Measurements from ENCODE around the gene ZNF12. TPM values are rescaled to one million over a fixed set of nuclear protein-coding genes. Genes with fewer than 3 reads are reported as not detected.
A peak's percentile ranks its signal among the peaks of the same experiment; 100 is the strongest.

ZNF12 gene
- total and polyA plus RNA-seq, 10 of the 15 experiments (the other 5 are each of a cell fraction or from before 2014, with no cell fraction given): 6.7 to 38.1 (median 14.4) TPM

DNA sequence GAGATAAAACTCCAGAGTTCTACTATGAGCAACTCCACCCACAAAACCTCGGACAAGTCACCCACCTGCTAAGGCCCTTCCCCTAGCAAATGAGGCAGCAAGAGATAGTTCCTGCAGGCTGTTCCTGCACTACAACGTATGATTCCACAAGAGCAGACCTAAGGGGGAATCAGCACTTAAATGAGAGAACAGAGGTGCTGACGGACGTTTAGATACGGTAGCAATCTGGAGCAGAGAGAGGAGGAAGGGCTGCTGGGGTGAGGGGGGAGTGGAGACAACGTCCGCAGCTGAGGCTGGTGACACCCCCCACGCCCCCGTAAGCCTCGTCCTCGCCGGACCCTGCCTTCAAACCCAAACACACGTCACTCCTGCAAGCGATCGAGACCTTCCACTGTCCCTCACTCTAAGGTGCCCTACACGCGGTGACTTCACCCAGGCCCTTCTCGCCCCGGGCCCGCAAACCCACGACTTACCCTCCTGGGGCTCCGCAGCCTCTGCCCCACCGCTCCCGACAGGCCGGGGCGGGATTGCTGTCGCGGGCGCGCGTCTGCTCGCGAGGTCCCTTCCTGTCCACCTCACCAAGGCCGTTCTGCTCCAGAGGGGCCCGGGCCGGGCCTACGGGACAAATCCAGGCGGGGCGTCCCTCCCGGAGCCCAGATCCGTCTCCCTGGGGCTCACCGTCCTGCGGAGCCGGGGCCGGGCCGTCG, 635 bp downstream of the ZNF12 start:
- H2AFZ ChIP-seq (ENCODE audit: control insufficient read depth, low read depth, low read length): peak overlapping the region; percentile 5; the same call in 1 of the 2 replicates
- H3K4me3 ChIP-seq: peak overlapping the region; percentile 88
- in situ Hi-C loops (cut with MboI): no loop called here
- 2% methylated on average over 35 of the region's 47 CpGs for WGBS (ENCODE audit: insufficient coverage, insufficient replicate concordance, low lambda C conversion rate, missing lambda C conversion rate)
- DNase-seq (ENCODE audit: low read depth, low spot score) (no peak), ATAC-seq (peak; percentile 53), FAIRE-seq (no peak)
- H3K27me3 ChIP-seq (replicated peaks in 1 of 2; ENCODE audit: control insufficient read depth in 2 of 2, insufficient read depth in 2 of 2, low read length in 1 of 2): no peaks in the 10 kb centered on the region
- ChIA-PET RAD21 (ENCODE audit: unreplicated experiment) (no interaction called here), SMC1A (ENCODE audit: uncharacterized antibody, unreplicated experiment) (no interaction called here), CTCF (no interaction called here), POLR2A (no interaction called here)
- TF ChIP-seq NR2C1 (IDR thresholded peaks at IDR 0.05) (no peak), POLR2A (IDR thresholded peaks at IDR 0.05; ENCODE audit: low read depth, low read length) (0 out of 2 replicates have a peak, but pooled peaks have one; percentile 12), EGR1 (IDR thresholded peaks at IDR 0.05; ENCODE audit: borderline replicate concordance in 1 of 2, low read depth in 2 of 2, low read length in 2 of 2) (0 out of 3 replicates have a peak, but pooled peaks of 1 of the 2 experiments have one; percentile 22), SPI1 (IDR thresholded peaks at IDR 0.05; ENCODE audit: borderline replicate concordance, insufficient read depth, low read depth, low read length) (0 out of 2 replicates have a peak, but pooled peaks have one; percentile 11), HDGF (IDR thresholded peaks at IDR 0.05) (peak; percentile 84; the same call in 1 of the 2 replicates)
- TF ChIP-seq, protein P1, sequence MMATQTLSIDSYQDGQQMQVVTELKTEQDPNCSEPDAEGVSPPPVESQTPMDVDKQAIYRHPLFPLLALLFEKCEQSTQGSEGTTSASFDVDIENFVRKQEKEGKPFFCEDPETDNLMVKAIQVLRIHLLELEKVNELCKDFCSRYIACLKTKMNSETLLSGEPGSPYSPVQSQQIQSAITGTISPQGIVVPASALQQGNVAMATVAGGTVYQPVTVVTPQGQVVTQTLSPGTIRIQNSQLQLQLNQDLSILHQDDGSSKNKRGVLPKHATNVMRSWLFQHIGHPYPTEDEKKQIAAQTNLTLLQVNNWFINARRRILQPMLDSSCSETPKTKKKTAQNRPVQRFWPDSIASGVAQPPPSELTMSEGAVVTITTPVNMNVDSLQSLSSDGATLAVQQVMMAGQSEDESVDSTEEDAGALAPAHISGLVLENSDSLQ (IDR thresholded peaks at IDR 0.05): peak; percentile 35; the same call in 1 of the 2 replicates
- TF ChIP-seq, protein P2, sequence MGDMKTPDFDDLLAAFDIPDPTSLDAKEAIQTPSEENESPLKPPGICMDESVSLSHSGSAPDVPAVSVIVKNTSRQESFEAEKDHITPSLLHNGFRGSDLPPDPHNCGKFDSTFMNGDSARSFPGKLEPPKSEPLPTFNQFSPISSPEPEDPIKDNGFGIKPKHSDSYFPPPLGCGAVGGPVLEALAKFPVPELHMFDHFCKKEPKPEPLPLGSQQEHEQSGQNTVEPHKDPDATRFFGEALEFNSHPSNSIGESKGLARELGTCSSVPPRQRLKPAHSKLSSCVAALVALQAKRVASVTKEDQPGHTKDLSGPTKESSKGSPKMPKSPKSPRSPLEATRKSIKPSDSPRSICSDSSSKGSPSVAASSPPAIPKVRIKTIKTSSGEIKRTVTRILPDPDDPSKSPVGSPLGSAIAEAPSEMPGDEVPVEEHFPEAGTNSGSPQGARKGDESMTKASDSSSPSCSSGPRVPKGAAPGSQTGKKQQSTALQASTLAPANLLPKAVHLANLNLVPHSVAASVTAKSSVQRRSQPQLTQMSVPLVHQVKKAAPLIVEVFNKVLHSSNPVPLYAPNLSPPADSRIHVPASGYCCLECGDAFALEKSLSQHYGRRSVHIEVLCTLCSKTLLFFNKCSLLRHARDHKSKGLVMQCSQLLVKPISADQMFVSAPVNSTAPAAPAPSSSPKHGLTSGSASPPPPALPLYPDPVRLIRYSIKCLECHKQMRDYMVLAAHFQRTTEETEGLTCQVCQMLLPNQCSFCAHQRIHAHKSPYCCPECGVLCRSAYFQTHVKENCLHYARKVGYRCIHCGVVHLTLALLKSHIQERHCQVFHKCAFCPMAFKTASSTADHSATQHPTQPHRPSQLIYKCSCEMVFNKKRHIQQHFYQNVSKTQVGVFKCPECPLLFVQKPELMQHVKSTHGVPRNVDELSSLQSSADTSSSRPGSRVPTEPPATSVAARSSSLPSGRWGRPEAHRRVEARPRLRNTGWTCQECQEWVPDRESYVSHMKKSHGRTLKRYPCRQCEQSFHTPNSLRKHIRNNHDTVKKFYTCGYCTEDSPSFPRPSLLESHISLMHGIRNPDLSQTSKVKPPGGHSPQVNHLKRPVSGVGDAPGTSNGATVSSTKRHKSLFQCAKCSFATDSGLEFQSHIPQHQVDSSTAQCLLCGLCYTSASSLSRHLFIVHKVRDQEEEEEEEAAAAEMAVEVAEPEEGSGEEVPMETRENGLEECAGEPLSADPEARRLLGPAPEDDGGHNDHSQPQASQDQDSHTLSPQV (IDR thresholded peaks at IDR 0.05): no peak
- H4K20me1 ChIP-seq (ENCODE audit: control insufficient read depth, insufficient read depth): no peaks in the 10 kb centered on the region
- H3K9ac ChIP-seq (ENCODE audit: control insufficient read depth, insufficient read depth, low read length): peak overlapping the region; percentile 84
- H3K9me3 ChIP-seq (replicated peaks; ENCODE audit: control insufficient read depth, insufficient read depth, low read length): peaks cover 31% of the 10 kb centered on the region
- BruUV-seq (replicated peaks): TSS peak; percentile 52
- peak overlapping the region; percentile 77 for H3K27ac ChIP-seq (ENCODE audit: control insufficient read depth, insufficient read depth)
- intact Hi-C loops (cut with micrococcal nuclease; ENCODE audit: unreplicated experiment): loop anchor here (2.0 to 5.0 kb wide), 2 partner anchors 23 to 114 kb away; partner anchors contain the start of gene INTS15
- peaks cover 3% of the 10 kb centered on the region; the same call in 1 of the 2 replicates for H3K4me1 ChIP-seq (ENCODE audit: control insufficient read depth, insufficient read depth, low read length)
- peak overlapping the region; percentile 83 for H3K4me2 ChIP-seq (ENCODE audit: control insufficient read depth, insufficient read depth)
- peaks cover 49% of the 10 kb centered on the region for H3K79me2 ChIP-seq (ENCODE audit: control insufficient read depth, insufficient read depth, low read length)
- peaks cover 6 to 15% of the 10 kb centered on the region in 2 experiments for H3K36me3 ChIP-seq (ENCODE audit: control insufficient read depth in 2 of 2, insufficient read depth in 2 of 2, low read length in 1 of 2)

Data from GM12878 (cell line).